Activated CD4-positive, alpha-beta T cell treated with anti-CD3 and anti-CD28 coated beads, Interleukin-2, Interleukin-6, amounts not matched to agents 100 ng/mL and 50 ng/mL, durations not matched to agents 16 hours and 8 hours (primary cell): Measurements from ENCODE around the gene GPR15.

ENCODE experiments used
- DNase-seq: peaks from one replicate; pipeline ENCODE4 v3.0.0-alpha.2; 2020

Gene GPR15

DNA sequence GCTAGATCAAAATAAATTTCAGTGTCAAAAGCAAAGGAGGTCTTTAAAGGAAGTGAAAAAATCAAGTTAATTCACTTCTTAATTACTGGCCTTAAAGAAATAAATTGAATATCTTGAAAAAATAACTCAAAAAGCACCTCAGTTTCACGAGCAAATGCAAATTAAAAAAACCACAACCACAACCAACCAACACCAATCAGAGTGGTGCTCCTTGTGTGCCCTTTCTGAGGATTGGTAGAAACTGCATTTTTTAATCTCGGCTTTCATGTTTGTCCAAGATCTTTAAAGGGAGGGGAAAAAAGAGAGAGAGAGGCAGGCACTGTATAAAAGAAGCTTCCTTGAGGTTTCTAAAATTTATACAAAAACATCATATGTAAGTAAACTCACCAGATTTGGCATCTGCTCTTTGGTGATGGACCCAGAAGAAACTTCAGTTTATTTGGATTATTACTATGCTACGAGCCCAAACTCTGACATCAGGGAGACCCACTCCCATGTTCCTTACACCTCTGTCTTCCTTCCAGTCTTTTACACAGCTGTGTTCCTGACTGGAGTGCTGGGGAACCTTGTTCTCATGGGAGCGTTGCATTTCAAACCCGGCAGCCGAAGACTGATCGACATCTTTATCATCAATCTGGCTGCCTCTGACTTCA lies at the start of gene GPR15:
GPR15 (plus strand) TSS at position 357 of the 653 bp plus-strand sequence; CDS start at position 413, 56 bp downstream.
- no peak for DNase-seq

DNA sequence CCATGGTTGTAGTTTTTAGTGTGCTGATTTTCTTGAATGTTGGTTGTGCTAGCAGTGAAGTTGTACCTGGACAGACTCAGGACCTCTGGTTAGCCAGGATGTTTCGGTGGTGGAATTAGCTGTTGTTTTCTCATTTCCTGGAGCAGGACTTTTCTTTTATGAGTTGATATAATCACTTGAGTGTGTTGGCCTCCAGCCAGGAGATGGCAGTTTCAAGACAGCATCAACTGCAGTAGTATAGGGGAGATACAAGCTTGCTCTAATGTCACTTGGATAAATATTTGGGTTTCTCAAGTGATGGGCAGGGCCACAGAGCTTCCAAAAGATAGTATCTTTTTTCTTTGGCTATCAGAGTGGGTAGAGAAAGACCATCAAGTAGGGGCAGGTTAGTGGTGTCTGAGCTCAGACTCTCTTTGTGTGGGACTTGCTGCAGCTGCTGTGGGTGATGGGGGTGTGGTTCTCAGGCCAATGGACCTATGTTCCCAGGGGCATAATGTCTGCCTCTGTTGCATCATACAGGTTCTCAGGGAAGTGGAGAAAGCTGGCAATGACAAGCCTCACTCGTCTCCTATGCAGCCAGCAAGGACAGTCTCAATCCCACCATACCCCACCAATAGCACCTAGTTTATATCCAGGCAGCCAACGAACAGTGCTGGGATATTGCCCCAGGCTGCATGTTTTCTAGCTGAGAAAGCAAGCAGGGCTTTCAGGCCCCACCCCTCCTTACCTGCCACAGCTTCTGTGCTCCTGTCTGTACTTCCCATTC lies 48.9 kb upstream of the GPR15 start:
- no peak for DNase-seq

DNA sequence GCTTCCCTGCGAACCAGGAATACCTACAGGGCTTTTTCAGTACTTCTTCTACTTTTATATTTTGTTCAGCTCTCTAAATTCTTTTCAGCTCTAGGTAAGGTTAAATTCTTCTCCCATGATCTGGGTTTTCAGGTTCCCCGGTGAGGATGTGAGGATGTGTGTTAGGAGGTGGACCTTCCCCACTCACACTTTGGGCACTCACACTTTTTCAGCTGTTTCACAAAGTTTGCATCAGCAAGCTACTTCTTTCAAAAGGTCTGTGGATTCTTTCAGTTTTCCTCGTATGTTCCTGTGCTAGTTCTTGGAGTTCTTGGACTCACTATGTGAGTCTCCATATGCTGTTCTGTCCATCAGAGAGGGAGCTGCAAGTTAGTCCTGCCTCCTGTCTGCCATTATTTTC lies 48.2 kb upstream of the GPR15 start:
- no peak for DNase-seq

DNA sequence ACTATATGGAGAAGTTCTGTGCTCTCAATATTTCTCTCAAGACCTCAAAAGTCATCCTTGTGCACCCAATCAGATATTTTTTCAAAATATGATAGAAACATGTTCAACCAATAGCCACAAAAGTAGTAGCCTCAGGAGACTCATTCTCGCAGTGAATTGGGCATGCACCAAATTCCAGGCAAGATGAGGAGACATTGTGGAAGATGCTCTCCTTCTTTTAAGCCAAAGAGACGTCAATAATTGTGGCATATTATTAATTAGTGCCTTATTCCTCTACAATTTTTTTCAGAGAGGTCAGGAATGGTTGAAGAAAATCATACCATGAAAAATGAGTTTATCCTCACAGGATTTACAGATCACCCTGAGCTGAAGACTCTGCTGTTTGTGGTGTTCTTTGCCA lies 34.4 kb upstream of the GPR15 start, which contains the start of gene OR5K2:
OR5K2 (plus strand) TSS at position 301 of the 400 bp plus-strand sequence; CDS start at position 301, 0 bp downstream.
- DNase-seq = no peak

DNA sequence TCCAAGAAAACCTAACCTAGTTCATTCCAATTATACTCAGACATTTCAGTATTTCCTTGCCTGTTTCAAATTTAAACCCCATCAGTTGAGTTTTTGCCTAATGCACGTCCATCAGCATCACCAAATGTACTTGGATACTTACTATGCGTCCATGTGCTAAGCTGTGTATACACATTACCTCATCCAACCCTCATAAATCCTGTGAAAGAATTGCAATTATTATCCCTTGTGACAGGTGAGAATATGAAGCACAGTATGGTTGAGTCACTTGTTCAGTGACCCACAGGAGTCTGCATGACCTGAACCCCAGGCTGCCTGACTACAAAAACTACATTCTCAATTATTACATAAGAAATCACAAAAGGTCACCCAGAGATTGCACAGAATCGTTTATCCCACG lies 31.8 kb upstream of the GPR15 start:
- no peak for DNase-seq

DNA sequence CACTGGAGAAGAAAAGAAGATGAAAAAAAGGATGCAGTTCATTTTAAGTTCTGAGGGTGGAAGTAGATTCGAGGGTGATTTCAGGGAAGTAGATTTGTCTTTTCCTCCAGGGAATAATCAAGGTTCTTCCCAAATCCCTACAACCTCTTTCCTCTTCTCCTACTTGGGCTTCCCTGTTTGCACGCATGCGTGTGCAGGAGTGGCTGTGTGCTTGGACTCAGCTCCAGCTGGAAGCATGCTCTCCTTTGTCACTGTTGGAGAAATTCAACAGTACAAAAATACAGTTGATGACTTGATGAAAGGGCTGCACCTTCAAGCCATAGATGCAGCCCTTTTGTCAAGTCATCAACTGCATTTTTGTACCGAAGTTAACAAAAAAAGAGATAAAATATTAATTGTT lies 30.5 kb upstream of the GPR15 start:
- no peak for DNase-seq

DNA sequence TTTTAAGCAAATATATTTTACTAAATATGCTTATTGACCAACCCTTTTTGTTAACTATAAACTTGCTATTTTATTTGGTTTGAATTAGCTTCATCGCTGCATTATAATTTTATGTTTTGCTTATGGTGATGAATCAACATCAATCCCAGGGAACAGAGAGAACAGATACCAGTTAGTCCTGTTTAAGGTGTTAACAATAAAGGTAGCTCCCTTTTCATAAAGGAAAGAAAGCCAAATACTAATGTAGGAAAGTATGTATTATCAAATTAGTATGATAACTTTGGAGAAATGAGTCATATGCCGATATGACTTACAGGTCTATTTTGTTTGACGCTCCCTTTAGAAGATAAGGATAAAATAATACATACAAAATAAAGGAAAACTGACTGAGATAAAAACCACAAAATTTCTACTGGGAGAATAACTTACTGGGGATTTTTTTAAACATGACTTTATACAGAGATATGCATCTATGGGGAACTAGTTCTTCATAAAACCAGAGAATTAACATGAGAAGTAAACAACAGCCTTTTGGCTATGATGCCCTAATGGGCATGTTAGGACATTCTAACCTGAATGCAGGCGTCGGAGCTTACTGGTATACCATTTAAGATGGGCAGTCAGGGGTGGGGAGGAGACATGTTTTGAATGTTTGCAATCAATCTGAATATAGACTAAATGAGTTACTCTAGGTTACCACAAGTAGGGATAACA lies 29.8 kb upstream of the GPR15 start:
- DNase-seq = no peak

DNA sequence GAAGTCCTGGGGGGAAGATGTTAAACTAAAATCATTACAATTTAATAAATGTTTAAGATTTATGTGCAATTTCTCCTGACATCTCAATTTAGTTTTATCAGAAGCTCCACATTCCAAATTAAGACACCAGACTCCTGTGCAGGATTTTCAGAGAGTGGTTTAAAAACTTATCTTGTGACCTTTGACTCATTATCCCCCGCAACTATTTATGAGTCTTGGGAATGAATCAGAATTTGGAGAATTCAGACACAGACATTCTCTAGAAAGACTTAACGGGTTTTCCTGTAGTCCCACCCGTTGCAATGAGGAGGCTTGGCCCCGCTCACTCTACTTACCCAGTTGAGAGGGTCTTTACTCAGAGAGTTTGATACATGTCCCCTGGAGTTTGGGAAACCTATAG lies 27.2 kb upstream of the GPR15 start:
- no peak for DNase-seq

DNA sequence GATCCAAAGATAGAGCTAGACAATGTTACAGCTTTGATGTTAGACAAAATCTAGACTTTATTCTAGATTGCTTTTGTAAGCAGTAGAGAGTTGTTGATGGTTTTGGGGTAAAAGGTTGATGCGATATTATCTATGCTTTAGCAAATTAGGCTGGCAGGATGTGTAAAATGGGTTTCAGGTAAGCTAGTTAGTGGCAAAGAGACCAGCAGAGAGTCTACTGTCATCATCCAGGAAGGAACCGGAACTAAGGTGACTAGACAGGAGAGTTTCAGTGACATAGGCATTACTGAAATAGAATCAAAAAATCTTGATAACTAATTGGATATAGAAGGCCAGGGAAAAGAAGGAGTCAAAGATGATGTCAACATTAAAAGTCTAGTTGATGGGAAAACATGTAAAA lies 23.2 kb upstream of the GPR15 start:
- no peak for DNase-seq

DNA sequence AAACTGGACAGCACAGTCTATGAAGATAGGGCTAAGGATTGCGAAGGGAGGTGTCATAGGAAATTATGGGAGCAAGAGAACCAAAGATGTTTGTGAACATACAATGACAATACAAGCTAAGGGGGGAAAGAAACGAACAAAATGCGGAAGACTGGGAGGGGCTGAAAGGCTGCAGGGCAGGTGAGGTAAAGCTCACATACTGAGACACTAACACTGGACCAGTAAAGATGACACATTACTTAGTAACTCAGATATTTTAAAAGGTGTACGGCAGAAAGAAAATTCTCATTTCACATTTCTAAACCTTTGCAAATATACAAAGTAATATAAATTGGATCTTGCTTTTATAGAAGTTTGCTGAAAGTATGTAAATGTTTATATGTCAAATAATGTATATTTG lies 19.2 kb upstream of the GPR15 start:
- DNase-seq = no peak

DNA sequence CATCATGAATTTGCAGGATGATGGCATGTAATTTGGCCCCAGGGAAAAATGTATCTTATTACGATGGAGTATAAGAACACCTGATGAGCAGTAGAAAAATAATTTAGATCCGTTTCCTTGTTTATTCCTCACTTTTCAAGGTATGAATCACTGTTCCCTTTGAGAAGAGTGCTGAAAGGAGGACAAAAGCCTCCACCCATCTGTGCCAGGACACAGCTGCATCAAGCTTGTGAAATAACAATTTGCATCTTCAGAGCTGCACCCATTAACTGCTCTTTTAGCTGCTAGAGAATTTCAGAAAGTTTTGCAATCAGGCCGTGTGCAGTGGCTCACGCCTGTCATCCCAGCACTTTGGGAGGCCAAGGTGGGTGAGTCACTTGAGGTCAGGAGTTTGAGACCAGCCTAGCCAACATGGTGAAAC lies 18.7 kb upstream of the GPR15 start:
- DNase-seq = no peak

DNA sequence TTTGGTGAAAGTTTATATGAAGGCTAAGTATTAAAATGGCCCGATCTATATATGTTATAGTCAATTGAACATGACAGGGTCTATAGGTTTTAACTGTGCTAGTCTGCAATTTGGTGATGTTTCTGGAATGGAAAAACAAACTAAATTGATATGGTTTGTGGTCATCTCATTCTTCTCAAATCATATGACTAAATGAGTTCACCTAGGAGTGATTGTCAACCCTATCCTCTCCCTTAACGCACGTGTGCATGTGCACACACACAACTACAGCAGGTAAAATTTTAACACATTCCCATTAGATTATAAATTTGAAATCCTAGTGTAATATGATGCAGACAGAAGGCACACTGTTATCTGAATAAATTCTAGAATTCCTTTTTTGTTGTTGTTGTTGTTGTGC lies 18.0 kb upstream of the GPR15 start:
- DNase-seq = no peak

DNA sequence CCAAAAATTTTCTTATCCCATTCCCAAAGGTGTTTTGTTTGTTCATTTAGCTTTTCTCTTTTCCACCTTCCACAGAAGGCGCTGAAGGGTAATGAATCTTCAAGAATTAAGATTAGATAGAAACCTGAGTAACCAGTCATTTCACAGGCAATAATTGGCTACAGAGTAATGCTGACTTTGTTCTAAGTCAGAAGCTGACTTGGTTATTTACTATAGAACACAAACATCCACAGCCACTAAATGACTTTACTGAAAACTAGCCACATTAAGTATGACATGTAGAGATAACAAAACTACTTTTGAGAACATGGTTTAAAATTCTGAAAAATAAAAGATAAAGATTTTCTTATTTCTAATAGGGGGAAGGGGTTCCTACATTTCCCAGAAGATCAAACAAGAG lies 16.8 kb upstream of the GPR15 start:
- no peak for DNase-seq

DNA sequence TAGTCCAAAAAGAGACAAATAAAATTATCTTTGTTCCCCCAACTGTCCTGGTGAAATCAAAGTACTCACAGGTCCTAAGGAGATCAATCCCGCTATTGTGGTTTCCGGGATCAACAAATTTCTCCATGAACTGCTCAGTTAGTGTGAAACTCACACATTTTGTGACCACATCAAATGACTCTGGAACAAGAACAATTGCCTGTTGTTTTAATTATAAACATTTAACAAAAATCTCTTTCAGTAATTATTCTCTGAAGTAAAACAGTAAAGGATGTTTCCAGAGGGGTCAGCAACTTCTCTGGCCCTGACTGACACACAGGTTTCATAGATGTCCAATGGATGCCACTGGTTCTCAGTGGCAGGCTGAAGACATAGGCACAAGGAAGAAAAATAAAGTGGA lies 13.0 kb upstream of the GPR15 start:
- DNase-seq = no peak

DNA sequence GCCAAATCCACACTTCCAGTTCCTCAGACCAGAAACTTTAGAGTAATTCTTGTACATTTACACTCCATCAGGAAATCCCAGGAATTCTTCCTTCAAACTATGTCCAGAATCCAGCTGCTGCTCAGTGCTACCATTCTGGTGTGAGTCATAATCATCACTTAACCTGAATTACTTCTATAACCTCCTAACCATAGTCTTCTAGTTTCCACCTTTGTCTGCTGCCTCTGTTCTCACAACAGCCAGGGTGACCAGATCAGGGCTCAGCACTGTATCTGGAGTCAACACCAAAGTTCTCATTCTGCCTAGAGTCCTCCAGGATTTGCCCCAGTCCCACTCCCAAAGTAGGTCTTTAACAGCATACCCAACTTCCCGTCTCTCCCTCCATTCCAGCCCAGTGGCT lies 12.4 kb upstream of the GPR15 start:
- DNase-seq = no peak

DNA sequence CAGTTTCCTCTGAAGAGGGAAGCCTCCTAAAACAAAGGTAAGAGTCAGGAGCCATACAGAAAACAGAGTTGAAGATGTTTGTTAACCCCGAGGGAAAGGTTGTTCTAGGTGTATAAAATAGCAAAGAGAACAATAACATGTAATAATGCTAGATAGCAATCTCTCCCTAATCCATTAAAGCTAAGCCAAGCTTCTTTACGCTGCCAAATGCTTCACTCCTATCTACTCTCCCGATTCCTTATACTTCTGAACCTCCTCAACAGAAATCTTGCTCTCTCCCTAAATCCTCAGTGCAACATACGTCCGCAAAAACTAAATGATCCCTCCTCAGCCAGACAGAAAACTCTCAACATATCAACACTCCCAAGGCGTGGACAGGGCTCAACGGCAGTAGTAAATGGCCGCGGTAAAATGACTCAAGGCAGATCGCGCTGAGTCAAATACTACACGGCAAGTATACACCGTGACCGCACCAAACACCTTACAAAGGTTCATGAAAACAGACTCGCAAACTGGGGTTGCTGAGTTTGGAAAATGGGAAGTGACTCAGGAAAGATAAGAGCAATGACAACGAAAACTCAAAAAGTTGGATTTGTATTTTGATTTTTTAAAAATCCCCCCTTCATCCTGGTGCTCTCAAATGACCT lies 9.8 kb upstream of the GPR15 start:
- peak; percentile 78 for DNase-seq

DNA sequence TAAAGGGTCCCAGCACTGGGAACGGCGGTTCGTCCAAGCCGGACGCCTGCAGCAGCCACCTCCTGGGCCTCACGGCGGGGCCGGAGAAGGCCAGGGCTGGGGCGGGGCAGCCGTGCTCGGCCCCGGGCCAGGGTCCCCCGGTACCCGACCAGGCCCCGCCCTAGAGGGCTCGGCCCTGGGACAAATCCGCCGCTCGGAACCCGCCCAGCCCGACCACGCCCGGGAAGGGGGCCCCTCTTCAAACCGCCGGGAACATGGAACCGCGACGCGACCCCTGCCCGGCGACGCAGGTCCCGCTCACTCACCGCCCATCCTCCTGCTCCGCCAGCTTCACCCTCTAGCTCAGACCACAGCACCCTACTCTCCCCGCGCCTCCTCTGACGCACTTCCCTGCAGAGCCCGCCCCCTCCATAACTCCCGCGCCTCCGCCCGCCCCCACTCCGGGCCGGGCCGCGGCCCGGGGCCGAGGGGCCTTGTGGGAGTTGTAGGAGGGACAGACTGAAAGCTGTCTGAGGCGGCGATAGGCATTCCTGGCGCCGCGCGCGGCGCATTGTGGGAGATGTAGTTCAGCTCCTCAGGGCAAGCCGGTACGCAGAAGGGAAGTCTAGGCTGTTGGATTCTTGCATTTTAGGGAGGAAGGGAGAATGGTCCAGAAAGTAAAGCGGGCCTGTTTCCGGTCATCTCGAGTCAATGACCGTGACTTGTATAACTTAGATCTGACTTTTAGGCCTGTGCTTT lies 9.1 kb upstream of the GPR15 start, which contains the start of gene CLDND1:
CLDND1 (minus strand) TSS at position 359 of the 738 bp plus-strand sequence. CDS start 1,478 bp downstream, outside the sequence.
- peak; percentile 98 for DNase-seq

DNA sequence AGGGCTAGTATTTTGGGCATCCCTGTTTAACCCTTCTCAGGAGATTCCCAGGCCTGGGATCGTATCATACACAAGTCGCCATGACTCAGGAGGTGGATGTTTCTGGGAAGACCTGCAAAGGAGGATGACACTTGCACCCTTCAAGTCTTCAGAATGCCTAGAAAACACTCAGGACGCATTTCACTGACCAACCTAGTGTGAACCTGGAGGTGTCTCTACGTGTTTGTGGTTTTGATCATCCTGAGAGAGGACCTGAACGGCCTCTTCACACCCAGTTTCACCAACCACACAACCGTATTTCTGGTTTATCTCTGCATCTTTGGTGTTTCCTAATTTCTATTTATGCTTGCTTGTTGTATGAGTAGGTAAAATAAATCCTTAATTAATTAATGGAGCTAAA lies 6.3 kb upstream of the GPR15 start:
- peak; percentile 69 for DNase-seq

DNA sequence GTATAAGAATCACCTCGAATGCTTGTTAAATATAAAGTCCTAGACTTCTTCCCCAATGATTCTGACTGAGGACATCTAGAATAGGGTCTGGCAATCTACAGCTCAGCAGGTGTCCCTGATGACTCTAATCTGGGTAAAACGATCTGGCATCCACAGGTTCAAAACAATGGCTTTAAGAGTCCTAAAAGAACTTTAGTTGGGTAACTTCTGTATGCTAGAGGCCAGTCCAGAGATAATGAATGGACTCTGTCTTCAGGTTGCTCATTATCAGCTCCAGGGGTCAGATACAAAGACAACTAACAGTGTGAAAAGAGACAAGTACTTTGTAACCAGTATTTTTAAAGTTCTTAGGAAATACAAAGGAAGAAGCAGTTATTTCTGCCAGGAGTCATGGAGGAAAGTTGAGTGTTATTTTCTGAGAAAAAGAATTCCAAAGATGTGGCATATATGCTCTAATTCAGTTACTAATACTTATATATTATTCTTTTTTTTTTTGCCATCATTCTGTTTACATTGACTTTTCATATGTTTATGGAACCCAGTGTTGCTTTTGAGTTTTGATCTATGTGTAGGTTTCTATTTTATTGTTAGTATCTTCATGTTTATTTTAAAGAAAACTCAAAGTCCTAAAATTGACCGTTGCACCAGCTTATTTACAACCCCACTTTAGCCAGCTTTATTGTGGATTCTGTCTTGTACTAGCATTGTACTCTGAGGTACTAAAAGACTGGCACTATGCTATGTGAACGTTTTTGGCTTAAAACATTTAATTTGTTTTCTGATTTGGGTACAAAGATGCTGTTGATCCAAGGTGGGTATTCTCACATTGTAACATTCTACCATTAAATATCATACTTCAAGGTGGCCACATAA lies 3.1 kb upstream of the GPR15 start:
- DNase-seq = no peak

DNA sequence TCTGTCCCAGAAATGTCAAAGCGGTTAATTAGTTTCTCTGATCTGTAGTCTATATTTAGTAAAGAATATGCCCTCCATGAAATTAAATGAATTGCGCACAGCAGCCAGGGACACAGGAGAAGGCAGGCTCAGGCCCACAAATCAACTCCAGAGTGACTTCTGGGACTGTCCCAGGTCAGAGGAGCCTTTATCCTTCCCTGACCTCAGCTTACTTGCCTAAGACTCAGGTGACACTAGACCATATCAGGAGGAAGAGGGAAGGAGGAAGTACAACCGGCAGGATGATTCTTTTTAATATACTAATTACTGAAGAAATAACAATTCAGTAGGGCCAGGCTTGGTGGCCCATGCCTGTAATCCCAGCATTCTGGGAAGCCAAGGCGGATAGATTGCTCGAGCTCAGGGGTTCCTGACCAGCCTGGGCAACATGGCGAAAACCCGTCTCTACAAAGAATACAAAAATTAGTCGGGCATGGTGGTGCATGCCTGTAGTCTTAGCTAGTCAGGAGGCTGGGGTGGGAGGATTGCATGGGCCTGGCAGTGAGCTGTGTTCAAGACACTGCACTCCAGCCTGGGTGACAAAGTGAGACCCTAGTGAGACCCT lies 1.8 kb upstream of the GPR15 start:
- DNase-seq = no peak

DNA sequence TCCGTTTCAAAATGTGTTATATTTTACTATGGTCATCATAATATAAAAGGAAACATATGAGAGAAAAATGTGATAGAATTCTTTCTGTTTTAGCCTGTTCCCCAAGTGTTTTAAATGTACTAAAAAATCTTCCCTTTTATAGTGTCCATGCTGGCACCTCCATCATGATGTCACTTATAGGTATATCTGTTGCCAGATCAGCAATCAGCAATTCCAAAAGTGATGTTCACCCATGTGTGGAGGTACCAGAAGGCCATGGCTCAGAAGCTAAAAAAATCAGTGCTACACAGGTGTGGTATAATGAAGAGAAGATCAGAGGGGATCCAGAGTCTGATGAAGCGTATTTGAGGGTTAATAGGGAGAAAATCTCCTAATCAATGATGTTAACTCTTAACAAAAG lies 1.1 kb upstream of the GPR15 start:
- no peak for DNase-seq
